Subcutaneous adipose tissue (tissue), 4 donors: ENCODE data around the gene PRKCD. TPM values are rescaled to one million over a fixed set of nuclear protein-coding genes. Genes with fewer than 3 reads are reported as not detected.

ENCODE experiments used
- total RNA-seq, 4 donors: library from RNA; depleted of rRNA; stranded (reverse); fragments of >200 nt; gene quantifications; one replicate each; pipeline ENCODE4 v1.1.0, GENCODE V29; 2016
- TF ChIP-seq, protein P1 (sequence below): fragments of 450-650 bp; IDR thresholded peaks from one replicate; pipeline ENCODE4 v1.5.1; 2016; ENCODE audit warnings: low read depth, mild to moderate bottlenecking, control low read depth, antibody characterized with exemption, moderate library complexity

The PRKCD gene
- total RNA-seq, 4 donors from 2014 or later, result 26.2 to 84.0 (median 48.0) TPM

- TF ChIP-seq, protein P1, sequence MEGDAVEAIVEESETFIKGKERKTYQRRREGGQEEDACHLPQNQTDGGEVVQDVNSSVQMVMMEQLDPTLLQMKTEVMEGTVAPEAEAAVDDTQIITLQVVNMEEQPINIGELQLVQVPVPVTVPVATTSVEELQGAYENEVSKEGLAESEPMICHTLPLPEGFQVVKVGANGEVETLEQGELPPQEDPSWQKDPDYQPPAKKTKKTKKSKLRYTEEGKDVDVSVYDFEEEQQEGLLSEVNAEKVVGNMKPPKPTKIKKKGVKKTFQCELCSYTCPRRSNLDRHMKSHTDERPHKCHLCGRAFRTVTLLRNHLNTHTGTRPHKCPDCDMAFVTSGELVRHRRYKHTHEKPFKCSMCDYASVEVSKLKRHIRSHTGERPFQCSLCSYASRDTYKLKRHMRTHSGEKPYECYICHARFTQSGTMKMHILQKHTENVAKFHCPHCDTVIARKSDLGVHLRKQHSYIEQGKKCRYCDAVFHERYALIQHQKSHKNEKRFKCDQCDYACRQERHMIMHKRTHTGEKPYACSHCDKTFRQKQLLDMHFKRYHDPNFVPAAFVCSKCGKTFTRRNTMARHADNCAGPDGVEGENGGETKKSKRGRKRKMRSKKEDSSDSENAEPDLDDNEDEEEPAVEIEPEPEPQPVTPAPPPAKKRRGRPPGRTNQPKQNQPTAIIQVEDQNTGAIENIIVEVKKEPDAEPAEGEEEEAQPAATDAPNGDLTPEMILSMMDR, result no peak
Measured at GRCh38 chr3:53122255-53122932, 38.6 kb upstream of the PRKCD start.

GRCh38 chr3:53122933-53123305 is 38.1 kb upstream of the PRKCD start:
- TF ChIP-seq, protein P1, result no peak

- TF ChIP-seq, protein P1, result no peak
Measured at GRCh38 chr3:53123510-53123909, 37.5 kb upstream of the PRKCD start.

- TF ChIP-seq, protein P1, result no peak
Measured at GRCh38 chr3:53123953-53124352, 37.1 kb upstream of the PRKCD start.

DNA sequence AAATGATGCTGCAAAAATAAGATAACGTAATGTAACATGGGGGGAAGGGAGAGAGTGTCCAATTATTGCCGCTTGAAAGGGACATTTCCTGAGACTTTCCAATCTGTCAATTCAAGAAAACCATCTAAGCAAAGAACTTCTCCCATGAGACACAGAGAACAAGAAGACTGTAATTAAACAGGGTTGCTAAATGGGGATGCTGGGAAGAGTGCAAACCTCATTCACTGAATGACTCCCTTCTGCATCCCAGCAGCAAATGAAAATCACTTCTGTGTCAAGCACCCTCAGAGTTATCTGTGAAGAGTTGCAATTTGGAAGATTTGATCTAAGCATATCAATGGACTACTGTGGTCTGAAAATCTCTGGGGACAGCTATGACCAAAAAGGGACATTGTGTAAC is 34.4 kb upstream of the PRKCD start:
- TF ChIP-seq, protein P1, result no peak

DNA sequence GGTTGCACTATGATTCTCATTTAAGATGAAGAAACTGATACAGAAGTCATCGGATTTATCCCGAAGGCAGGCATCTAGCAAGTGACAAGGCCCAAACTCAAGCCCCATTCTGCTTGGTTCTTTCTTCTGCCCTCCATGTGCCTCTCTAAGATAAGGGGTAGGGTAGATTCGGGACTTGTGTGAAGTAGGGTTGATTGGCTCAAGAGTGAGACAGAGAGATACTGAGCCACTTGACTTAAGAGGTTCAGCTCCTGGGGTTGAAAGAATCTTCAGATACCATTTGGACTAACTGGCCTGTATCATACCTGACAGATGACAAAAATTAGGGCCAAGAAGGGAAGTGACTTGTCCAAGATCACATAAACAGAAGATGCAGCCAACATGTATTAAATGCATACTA is 31.7 kb upstream of the PRKCD start:
- TF ChIP-seq, protein P1, result no peak

DNA sequence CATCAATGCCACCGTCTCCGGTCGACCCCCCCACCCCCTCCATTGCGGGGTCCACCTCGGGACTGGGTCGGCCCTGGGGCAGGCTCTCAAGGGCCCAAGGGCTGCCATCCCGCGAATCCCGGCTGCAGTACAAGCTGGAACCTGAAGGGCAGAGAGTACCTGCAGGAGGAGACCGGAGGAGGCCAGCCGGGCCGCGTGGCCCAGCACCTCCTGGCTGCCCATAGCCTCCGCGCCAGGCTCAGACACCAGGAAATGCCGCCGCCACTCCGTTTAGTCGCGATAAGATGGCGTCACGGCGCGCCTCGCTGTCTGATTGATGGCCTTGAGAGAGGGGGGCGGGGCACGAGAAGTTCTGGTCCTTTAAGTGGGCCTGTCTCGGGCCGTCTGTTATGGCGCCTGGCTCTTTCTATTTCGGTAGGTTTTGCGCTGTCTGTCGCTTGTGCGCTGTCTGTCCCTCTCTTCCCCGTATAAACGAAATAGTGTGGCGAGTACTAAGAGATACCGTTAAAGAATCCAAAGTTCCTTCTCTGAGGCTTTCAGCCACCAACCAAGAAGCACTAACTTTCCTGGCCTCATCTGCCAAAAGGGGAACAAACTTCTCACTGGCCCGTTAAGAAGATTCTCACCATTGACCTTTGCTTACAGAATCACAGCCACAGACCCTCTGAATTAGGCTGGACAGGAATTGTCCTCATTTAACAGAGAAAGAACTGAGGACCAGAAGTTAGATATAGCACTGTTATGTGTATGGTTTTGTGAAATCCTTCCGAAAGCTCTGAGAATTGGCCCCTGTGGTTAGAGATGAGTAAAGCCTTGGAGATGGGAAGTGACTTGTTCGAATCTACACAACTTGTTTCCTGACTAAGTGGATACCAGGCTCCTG is 30.6 kb upstream of the PRKCD start, which contains the start of gene RFT1:
TSS of gene RFT1 (minus strand) at position 257 of the 883 bp plus-strand sequence. CDS start at position 222, 35 bp downstream.
- TF ChIP-seq, protein P1, result no peak
